GM18873 (cell line): Measurements from ENCODE around the gene RASA1.
"Not testable (repeated sequence)": the region's sequence is repeated elsewhere in the genome, so short reads cannot be mapped to it uniquely, and the experiment has no call there.

Experiments used
- ATAC-seq: cut with Tn5 transposase; IDR thresholded peaks from one replicate; pipeline ENCODE4 v1.9.1; 2021; ENCODE audit warnings: mild to moderate bottlenecking, moderate library complexity, moderate number of reproducible peaks; ENCODE audit not compliant: unreplicated experiment, low FRiP score

The RASA1 gene

DNA sequence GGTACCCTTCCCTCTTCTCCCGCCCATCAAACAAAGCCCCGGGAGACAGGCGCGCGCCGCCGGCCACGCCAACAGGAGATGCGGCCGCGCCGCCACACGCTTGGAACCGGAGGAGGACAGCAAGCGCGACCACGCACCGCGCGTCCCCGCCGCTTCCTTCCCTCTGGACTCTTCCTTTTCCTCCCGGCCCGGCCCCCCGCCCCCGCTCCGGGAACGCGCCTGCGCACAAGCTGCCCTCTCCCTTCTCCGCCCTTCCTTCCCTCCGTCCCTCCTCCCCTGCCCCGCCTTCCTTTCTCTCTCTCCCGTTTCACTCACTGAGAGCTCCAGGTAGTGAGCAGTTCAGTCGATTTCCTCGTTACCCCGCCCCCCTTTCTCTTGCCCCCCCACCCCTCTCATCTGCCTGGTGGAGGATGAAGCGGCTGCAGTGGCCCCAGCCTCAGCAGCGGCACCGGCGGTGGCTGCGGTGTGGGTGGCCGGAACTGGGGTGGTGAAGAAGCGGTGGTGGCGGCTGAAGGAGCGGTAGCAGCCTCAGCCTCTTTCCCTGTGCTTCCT lies at the start of gene RASA1:
Gene RASA1, plus strand, starts transcription at position 310 of the 552 bp plus-strand sequence. CDS start 569 bp downstream, outside the sequence.
- ATAC-seq = peak; percentile 33

DNA sequence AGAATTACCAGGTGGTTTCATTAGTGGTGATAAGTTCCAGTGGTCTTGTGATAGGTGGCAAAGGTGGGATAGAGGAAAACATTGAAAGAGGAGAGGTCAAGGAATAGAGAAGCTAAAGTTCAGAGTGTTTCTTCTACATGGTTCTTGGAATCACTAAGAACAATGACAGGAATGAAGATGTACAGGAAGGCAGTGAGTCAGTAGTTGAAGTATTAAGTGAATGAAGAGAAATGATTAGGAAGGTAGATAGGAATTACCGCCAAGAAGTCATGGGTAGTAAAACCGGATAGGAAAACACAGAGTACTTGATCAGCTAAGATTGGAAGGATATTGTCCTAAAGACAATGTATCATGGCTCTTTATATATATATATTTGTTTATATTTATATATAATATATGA lies 37.9 kb upstream of the RASA1 start:
- no peak for ATAC-seq

DNA sequence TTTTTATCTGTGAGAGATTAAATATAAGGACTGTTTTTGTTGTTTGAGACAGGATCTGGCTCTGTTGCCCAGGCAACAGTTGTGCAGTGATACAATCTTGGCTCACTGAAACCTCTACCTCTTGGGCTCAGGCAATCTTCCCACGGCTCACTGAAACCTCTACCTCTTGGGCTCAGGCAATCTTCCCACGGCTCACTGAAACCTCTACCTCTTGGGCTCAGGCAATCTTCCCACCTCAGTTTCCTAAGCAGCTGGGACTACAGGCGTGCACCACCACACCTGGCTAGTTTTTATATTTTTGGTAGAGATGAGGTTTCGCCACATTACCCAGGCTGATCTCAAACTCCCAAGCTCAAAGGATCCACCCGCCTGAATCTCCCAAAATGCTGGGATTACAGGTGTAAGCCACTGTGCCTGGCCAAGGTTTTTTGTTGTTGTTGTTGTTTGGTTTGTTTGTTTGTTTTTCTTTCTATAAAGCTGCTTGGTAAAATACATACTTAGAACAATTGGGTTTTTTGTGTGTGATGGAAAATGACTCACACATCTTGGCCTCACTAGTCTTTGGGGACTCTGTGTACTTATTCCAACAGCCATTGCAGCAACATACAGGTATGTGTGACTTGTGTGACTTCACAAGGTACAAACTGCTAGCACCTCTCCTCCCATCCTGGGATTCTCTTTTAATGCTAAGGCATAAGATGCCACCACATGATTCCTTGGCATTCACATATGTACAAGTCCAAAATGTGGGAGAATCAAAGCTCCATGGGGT lies 36.5 kb upstream of the RASA1 start:
- ATAC-seq = peak; percentile 93

DNA sequence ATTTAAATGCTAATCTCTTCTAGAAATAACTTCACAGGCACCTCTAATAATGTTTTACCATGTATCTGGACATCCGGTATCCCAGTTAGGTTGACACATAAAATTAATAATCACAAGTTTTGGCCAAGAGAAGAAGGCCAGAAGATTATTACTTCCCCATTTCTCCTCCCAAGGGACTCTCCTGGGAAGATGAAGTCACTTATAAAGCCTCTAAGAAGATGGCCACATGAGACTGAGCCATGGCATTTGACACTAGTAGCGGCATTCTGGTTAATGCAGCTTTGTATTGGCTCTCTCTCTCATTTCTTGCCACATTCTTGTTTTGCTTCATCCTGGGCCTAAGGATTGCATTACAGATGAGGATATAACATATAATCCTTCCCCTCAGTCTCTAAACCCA lies 34.5 kb upstream of the RASA1 start:
- ATAC-seq = no peak

DNA sequence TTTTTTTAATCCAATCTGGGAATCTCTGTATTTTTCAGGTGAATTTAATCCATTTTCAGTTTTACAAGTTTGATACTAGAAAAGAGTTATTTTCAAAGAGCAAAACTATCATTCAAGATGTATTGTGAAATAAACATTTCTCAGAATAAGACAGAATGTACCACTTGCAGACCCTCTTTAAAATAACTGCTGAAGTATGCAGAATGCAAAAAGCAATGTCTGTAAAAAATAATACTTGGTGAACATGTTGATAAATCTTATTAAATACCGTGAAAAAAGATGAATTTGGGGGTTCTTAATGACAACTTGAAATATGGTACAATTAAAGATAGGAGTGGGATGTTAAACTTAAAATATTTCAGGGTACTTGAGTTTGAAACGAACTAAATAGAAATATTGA lies 26.1 kb upstream of the RASA1 start:
- ATAC-seq = no peak

DNA sequence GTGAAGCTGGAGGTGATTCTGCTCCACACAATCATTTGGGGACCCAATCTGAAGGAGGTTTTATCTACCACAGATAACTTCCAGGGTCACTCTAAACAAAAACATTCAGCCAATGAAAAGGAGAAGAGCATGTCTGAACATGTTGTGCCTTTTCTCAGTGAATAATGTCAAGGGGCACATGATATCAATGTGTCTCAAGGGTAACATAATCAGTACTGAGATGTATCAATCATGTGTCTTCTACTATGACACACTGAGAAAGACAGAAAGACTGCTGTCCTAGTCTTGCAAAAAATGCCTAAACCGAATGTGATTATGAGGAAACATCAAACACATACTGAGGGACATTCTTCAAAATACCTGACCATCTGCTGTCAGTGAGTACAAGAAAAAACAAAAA lies 25.4 kb upstream of the RASA1 start:
- no peak for ATAC-seq

DNA sequence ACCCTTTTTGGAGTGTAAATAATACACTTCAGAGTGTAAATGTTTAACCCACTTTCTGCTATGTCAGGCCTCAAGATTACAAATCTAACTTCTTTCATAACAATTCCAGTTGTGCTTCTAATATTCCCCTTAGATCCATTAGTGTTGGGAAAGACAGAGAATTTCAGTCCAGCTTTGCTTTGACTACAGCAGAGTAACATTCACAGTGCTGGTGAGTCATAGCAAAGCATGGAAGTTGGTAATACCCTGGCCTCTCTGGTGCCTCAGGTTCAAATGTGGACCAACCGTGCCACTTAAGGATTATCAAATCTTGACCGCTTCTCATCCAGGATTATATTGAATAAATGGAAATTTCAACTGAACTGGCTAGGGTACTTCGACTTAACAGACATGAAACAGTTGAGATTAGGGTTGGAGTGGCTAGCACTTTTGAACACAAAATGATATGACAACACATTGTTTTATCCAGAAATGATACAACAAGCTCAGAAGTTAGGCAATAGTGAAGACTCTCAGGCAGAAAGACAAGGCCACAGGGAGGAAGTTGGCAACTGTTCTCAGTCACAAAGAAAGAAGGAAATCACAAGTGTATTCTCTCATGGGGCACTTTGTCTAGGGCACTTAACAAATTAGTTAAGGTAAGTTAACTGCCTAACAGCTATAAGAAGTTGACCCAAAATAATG lies 24.4 kb upstream of the RASA1 start:
- ATAC-seq = no peak

DNA sequence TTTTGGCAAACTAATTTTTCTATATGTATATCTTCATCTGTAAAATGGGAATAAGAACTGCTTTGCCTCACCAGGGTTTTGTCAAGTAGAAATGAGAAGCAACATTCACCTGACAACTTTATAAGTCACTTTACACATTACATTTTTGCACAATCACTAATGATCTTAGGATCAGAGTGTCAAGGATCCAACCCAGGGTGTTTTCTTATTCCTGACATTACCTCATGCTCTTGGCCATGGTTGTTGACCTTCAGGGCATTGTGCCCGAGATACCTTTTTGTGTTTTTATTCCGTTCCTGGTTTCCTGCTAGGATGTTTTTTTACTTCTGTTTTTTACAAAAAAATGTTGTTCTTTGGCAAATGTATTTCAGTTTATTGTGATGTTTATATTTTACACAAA lies 22.2 kb upstream of the RASA1 start:
- no peak for ATAC-seq

DNA sequence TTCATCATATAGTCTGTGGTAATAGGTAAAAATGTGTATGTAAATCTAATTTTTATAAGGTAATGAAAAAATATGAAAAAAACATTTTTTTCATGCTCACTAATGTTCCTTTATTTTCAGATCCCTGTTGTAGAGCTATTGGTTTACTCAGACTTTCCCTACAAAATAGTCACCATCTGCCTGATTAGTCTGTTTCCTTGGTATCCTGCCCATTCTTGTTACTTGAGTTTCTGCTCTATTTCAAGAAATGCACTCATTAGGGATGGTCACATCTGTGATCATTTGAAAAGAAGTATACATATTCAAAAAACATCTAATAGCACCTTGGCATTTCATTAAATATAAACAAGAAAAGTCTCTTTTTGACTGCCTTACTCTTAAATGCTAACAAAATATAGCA lies 21.6 kb upstream of the RASA1 start:
- no peak for ATAC-seq

DNA sequence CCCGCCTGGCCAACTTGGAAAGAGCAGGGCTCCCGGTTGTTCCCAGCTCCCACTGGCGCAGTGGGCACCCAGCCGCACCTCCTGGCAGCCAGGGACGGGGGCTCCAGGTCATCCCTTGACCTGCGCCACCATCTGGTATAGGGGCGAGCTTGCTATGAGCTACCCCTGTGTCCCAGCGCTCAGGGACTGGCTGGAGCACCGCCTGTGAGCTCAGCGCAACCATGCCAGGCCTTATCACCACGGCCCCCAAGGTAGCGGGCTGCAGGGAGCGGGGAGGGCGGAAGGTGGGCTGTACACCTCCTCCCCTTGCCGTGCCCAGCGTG lies 15.4 kb upstream of the RASA1 start:
- ATAC-seq = no peak

DNA sequence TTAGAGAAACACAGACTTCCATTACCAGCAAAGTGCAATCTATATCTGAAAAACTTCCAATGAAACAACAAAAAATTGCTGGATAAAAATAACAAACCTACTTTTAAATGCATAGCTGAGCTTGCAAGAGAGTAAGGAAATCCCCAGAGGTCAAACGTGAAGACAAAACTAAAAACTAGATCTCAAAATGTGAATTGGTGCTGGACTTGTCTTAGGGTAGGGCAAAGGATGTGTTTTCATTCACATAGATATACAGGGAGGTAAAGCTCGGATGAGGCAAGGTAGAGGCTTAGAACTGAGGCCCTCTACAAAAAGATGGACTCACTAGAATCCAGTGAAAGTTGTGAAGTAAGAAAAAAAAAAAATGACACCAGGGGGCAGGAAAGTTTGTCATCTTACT lies 13.6 kb upstream of the RASA1 start:
- ATAC-seq = no peak

DNA sequence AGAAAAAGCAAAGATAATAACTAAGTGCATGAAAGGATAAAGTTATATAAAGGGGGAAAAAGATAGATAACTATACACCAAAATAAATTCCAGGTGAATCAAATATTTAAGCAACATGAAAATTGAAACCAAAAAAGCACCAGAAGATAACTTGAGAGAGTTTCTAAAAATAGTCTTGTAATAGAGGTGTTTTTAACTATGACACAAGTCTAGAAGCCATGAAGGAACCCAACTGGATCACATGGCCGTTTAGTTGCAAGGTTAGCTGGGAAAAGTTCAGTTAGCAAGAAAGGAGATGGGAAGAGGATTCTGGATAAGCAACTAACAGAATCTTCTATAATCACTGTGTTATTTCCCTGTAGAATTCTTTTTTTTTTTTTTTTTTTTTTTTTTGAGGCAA lies 9.2 kb upstream of the RASA1 start:
- no peak for ATAC-seq

DNA sequence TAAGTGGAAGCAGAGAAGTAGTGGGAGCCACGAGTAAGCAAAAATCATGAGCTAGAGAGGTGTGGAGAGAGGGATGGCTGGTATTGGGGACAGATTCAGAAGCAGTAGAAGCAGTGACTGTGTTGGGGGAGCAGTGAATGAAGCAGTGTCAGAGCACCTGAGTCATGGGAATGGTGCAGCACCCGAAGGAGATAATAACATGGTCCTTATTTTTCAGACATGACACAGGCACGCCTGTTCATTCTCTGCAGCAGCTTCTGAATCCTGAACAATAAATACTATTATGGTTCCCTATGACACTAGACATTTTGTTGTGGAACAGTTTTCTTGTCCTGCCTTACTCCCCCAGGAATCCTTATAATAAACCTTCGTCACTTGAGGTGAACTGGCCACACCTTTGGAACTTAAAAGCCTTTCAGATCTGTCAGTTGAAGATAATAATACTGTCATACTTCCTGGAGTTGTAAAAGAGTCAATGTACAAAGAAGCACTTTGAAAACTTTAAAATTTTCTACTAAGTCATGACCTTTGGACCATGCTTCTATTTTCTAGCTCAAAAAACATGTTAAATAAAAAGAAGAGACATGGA lies 7.0 kb upstream of the RASA1 start:
- ATAC-seq = no peak

DNA sequence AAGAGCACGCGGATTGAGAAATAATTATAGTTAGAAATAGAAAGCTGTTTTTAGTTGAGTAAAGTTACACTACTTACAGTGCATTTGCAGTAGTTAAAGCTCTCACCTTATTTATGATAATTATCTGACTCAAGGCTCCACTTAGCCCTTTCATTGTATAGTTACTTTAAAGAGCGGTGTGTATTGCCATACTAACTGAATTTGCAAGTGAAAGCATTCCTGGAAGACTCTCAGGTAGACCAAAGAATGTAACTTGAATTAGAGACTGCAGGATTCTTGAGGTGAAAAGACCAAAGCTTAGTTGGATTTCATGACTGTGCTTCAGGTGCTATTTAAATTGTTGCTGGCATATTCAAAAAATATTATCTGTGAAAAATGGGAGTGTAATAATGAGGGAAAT lies 4.2 kb upstream of the RASA1 start:
- no peak for ATAC-seq

DNA sequence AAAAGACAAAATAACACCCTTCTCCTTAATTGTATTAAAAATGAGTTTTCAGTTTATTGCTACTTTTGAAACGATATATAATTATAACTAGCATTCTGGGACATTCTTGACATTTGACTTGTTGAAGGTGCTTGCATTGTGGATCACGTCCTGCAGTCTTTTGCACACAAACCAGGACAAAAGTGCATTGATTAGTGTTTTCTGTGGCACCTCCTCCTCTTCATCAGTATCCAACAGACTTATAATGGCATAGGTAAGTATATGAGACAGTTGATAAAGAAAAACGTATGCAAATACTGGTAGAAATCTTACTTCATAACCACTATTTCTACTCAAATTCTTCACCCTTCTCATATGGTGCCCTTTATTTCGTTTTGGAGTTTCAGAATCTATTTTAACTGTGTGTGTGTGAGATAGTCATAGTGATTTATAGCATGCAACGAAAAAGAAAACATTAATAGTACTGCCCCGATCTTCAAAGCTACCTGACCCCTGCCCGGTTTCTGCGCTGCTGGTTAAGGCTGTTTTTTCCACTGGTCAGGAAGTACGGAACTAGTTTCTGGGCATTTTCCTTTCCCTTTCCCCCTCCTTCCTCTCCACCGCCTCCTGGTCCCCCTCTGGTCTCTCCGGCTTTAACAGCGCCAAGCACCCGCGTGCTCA lies 639 bp upstream of the RASA1 start:
- peak; percentile 27 for ATAC-seq

DNA sequence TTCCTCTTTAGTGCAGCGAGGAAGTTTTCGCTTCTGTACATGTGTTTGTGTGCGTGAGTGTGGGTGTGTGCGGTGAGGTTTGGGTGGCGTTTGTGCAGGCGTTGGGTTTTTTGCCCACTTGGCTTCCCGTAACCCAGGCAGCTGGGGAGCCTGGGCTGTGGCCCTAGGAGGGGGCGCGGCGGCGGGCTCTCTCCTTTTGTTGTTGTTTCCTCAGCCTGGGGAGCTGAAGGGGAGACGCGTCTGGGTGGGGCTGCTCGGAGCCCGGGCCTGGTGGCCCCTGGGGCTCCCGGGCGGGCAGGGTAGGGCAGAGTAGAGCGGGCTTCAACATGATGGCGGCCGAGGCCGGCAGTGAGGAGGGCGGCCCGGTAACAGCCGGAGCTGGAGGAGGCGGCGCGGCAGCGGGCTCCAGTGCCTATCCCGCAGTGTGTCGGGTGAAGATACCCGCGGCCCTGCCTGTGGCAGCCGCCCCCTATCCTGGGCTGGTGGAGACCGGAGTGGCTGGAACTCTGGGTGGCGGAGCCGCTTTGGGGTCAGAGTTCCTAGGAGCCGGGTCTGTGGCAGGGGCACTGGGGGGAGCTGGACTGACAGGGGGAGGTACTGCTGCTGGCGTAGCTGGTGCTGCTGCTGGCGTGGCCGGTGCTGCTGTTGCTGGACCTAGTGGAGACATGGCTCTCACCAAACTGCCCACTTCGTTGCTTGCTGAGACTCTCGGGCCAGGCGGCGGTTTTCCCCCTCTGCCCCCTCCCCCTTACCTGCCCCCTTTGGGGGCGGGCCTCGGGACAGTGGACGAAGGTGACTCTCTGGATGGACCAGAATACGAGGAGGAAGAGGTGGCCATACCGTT lies 665 bp downstream of the RASA1 start:
- ATAC-seq = peak; percentile 61

DNA sequence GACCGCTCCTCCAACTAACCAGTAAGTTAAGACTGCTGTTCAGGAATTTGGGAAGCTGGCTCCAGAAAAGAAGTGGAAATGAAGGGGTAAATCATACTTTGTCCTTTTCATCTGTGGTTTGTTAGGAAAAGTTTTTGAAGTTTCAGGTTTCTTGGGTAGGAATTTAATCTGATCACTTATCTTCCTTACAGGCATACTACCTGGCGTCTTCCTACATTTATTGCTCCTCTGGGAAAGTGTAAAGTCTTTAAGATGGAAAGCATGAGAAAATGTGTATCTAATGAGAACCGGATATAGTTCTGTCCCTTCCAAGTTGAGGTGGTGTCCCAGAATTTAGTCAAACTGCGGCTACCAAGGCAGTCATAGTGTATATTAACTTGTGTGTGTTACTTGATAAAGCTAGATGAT lies 1.3 kb downstream of the RASA1 start:
- no peak for ATAC-seq

DNA sequence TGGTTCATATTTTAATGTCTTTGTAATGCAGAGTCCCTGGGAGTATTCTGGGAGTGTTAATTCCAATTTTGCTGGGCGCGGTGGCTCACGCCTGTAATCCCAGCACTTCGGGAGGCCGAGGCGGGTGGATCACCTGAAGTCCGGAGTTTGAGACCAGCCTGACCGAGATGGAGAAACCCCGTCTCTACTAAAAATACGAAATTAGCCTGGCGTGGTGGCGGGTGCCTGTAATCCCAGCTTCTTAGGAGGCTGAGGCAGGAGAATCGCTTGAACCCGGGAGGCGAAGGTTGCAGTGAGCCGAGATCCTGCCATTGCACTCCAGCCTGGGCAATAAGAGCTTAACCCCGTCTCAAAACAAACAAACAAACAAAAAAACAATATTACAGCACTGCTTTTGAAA lies 3.2 kb downstream of the RASA1 start:
- not testable (repeated sequence) for ATAC-seq

DNA sequence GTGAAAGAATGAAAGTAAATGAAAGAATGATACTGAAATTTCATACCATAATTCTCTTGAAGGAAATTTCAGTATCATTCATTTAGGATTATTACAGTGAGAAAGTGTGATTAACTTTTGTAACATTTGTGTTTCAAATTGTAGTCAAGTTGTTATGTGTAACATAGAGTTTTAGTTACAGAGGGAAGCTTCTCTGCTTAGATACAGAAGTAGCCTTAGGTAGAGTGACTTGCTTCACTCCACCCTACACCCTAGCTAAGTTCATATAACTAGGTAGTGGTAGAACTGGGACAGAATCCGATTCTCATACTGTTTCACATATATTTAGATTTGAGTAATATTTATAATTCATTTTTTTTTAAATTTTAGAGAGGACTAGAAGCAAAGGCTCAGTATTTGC lies 9.0 kb downstream of the RASA1 start:
- no peak for ATAC-seq

DNA sequence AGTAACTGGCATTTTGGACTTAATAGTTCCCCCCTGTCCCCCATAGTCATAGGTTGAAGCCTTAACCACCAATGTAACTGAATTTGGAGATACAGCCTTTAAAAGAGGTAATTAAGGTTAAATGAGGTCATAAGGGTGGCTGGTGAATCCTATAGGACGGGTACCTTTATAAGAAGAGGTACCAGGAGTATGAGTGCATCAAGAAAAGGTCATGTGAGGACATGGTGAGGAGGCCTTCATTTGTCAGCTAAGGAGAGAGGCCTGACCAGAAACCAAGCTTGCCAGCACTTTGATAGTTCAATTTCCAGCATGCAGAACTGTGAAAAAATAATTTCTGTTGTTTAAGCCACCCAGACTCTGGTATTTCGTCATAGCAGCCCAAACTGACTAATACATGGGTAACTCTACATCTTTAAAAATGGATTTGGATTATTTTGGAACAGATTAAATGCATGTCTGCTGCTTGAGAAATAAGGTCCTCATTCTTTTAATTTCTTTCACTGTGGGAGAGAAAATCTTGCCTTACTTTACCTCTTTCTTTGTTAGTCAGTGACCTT lies 9.7 kb downstream of the RASA1 start:
- no peak for ATAC-seq
